HG02763 (cell line): Measurements from ENCODE around the gene TMEM258.
A peak's percentile ranks its signal among the peaks of the same experiment; 100 is the strongest.

Experiments
- ATAC-seq: cut with Tn5 transposase; IDR thresholded peaks from one replicate; pipeline ENCODE4 v1.9.1; 2021; ENCODE audit warnings: mild to moderate bottlenecking, moderate library complexity; ENCODE audit not compliant: unreplicated experiment

The TMEM258 gene

DNA sequence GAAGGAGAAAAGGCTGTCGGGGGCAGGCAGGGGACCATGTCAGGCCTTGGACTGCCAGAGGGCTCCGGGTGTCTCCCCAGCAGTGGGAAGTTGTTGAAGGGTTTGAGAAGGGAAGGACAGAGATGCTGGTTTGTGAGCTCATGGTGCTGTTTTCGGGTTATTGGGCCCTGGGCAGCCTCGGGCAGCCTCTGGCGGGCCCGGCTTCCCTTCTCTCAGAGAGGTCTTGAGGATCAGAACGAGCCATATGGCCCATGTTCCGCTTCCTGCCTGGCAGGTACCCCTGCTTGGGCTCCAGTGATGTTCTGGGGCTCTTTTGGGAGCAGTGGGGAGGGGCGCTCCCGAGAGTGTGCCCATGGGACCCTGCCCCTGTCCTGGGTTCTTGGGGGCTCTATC lies 30.2 kb downstream of the TMEM258 start:
- no peak for ATAC-seq

DNA sequence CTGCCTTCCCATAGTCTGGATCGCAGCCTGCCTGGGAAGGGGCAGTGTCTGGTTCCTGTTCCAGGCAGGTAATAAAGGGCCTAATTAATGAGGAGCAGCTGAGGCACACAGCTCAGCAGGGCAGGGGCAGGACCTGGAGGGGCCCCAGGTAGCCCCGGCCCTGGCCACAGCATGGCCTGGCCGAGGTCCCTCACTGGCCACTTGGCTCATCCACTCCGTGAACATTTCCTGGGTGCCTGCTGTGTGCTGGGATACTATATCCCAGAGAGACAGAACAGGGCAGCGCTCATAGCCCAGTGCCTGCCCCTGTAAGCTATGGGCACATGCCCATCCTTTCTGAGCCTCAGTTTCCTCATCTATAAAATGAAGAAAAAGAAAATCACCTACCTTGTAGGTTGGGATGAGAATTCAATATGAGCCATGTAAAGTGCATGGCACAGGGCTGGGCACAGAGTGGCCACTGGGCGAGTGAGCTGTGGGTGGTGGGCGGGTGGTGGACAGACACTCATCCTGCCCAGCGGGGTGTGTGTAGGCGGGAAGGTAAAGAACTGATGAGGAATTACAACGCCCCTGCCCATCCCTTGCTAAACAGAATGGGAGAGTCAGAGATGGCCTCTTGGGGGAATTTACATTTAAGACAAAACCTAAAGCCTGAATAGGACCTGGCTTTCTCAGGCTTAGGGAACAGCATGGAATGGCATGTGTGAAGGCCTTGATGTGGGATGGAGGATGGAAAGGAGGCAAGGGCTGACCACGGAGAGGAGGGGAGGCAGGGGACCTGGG lies 30.8 kb downstream of the TMEM258 start:
- no peak for ATAC-seq

DNA sequence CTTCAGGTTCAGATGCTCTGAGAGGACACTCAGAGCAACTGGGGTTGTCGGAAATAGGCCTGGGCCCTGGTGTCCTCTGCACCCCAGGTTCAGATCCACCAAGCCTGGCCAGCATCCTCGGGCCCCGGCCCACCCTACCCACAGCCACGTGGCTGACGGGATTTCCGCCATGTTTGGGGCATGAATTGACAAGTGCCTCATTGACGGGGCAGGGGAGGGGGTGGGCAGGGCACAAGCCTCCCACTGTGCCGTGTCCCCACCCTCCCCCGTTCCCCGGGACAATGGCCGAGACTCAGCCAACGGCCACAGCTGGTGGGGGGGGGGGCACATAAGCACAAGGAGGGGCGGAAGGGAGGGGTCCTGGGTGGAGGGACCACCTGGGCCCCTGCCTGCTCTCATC lies 31.5 kb downstream of the TMEM258 start:
- ATAC-seq: no peak

DNA sequence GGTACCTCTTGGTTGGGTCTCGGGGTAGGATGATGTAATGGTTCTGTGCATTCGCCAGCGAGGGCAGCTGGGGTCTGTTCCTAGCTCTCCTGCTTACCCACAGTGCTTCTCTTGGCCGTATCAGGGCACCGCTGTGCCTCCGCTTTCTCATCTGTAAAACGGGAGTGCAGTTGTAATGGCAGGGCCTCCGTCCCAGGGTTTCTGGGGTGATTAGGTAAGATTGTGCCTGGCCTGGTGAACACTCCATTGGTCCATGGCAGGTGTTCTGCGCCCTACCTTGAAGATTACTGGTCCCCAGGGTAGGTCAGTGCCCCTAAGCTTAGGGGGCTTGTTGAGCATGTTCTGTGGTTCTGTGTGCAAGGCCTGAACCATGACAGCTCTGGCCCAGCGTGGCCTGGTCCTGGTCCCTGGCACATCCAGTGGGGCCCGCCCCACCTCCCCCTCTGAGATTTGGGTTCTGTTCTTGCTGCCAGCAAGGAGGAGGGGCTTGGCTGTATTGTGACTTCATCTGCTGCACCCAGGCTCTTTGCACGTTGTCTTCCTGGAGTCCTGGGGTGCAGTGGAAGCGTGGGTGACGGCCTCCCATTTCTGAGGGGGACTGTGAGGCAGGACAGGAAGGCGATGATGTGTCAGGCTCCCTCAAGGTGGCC lies 35.1 kb downstream of the TMEM258 start:
- ATAC-seq: no peak

DNA sequence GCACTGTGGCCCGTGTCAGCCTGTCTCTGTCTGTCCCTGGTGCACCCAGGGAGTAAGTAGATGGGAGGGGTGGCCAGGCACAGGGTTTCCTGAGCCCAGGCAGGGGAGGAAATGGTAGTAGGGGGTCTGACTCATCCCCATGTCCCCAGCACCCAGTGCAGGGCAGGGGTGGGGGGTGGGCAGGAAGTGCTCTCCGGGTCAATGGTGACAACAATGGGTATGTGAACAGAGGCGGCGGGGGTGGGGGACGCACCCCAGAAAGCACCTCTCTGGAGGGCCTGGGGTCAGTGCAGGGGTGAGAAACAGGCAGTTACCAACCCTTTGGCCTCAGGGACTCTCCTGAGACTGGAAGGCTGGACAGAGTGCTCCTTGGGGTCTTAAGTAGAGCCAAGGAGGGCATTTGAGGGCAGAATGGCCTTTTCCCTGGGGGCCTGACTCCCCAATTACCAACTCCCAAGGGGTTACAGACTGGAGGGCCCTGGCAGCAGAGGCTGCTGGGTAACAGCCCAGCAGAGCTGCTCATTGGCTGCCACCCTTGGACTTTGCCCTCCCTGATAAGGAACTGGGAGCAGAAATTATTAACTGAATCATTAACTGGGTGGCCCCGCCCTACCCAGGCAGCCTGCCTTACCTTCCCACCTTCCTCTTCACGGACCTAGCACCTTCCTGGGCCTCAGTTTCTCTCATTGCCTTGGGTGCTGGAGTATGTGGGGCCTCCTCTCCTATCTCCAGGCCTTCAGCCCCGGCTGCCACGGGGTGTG lies 35.8 kb downstream of the TMEM258 start:
- peak; percentile 41 for ATAC-seq

DNA sequence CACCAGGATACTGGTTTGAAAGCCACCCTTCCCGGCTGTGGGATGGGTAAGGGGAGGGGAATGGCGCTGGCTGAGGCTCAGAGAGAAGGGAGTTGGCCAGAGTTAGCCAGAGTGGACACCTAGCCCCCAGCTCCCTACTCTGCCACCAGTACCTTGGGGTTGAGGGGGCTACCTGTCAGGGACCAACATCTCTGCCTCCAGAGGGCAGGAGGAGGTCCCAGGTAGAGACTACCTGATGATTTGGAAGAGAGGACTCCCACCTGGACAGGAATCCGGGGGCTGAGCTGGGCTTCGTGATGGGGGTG lies 36.3 kb downstream of the TMEM258 start:
- ATAC-seq: no peak

DNA sequence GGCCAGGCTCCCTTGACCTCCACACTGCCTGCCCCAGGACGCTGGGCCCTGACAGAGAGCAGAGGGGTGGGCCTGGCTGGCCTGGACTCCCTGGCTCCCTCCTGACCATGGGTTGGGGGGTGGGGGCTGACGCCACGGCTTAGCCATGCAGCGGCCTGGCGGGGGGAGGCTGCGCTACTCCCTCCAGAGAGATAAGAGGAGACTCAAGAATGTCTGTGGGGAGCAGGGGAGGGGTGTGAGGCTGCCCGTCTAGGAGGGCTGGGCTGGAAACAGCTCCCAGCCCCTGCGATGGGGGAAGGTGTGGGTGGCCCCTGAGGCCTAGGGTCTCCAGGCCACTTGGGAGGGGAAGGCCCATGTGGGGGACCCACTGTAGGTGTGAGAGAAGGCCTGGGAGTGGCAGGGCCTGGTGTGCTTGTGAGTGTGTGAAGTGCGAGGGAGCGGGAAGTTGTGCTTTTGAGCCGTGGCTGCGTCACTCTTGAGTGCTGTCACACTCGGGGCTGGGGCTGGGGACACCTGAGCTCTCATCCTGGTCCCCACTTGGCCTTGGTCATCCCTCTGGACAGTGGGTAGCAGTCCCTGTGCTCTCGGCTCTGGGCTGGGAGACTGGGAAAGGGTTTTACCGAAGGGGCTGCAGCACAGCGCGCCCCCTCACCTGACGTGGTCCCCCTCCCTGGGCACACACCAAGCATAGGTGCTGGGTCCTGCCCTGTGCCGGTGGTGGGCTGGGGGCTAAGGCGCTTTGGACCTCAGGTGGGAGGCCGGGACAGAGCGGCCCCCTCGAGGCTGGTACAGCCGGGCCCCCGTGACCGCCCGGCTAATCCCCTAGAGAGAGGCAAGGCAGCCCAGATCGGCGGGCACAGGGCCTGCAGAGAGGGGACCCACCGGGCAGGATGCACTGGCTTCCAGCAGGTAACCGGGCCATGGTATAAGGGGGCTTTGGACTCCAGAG lies 37.6 kb downstream of the TMEM258 start:
- no peak for ATAC-seq

DNA sequence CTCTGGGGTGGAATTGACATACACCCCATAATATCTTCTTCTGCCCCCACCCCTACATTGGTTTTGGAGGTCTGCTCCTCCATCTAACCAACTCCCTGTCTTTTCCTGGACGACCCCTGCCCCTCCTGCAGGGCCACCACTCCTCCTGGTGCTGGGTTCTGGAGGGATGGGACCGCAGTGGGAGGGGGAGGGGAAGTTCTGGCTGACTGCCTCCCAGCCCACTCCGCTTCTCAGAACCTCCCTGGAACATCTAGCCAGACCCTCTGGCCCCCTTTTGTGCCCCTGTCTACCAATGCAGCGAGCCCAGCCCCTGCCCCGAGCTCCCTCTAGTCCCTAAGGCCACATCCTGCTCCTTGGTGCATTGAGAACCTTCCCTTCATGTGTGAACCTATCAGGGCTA lies 38.7 kb downstream of the TMEM258 start:
- ATAC-seq: no peak

DNA sequence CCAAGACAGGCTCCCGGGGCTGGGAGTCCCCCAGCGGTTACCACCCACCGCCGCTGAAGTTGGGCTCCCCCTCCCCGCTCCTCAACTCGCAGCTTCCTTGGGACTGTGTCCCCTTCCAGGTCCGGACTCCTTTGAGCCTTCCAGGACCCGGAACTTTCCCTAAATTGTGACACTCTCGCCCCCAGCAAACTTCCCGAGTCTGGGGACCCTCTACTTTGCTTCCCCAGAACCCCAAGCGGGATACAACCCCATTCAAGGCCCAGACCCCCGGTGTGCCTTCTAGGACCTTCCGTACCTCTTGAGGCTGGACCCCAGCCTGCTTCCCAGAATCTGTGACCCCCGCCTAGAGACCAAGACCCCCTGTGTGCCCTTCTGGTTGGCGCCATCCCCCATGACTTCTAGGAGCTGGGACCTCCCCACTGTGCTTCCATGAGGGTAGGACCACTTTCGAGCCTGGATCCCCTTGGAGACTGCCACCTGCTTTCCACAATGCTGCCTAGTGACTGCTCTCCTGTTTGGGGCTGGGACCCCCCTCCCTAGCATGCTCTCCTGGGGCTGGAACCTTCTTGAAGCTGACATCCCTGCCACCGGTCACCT lies 39.4 kb downstream of the TMEM258 start:
- no peak for ATAC-seq

DNA sequence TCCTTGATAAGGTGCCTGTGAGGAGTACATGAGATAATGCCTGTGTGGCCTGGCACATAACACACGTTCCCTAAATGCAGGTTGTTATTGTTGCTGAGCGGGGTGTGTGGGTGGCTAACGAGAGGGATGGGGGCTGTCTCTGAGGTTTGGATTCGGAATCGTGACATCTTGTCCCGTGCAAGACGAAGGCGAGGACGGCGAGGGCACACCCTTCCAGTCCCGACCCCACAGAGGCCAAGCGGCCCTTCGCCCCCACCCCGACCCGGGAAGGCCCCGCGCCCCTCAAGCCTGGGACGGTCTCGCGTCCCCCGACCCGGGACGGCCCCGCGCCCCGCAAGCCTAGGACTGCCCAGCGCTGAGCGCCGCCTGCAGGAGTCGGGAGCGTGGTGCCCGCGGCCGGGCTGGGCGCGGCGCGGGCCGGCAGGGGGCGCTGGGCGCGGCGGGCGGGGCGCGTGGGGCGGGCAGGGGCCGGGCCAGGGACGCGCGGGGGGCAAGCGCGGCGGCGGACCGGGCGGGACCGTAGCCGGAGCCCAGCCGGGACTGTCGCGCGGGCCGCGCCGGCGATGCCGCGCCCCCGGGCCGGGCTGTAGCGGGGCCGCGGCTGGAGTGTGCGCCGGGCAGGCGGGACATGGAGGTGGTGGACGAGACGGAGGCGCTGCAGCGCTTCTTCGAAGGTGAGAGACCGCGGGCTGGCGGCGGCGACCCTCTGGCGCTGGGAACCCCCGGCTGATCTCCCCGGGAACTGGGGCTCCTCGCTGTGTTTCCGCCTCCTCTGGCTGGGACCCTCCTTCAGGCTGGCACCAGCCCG lies 40.1 kb downstream of the TMEM258 start, which contains the start of gene MYRF:
MYRF (plus strand) TSS at position 520 of the 808 bp plus-strand sequence; CDS start at position 629, 109 bp downstream.
- no peak for ATAC-seq

DNA sequence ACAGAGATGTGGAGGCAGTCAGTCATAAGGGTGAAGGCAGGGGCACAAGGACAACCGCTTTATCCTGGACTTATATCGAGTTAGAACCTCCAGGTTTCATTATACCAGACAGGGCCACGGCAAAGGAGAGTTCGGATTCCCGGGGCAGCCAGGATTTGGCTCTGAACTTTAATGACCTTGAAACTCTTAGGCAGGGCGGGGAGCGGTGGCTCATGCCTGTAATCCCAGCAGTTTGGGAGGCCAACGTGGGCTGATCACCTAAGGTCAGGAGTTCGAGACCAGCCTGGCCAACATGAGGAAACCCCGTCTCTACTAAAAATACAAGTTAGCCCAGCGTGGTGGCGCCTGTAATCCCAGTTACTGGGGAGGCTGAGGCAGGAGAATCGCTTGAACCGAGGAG lies 41.0 kb downstream of the TMEM258 start:
- ATAC-seq: no peak

DNA sequence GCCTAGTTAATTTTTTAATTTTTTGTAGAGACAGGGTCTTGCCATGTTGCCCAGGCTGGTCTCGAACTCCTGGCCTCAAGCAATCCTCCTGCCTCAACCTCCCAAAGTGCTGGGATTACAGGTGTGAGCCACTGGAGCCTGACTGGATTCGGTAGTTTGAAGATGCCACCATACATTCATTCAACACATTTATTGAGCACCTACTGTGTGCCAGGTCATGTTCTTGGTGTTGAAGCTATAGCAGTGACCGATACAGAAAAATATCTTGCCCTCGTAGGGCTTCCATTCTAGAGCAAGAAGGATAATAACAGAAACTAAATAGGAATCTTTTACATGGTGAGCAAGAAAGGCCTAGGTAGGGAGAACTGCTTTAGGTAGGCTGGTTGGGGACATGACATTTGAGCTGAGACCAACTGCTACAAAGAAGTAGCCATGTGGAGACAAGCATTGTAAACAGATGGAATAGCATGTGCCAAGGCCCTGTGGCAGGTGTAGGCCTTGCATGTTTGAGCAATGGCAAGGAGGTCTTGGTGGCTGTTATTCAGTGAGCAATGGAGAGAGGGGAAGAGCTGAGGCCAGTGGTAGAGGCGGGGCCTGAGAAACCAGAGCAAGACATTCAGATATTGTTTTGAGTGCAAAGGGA lies 41.6 kb downstream of the TMEM258 start:
- ATAC-seq: no peak

DNA sequence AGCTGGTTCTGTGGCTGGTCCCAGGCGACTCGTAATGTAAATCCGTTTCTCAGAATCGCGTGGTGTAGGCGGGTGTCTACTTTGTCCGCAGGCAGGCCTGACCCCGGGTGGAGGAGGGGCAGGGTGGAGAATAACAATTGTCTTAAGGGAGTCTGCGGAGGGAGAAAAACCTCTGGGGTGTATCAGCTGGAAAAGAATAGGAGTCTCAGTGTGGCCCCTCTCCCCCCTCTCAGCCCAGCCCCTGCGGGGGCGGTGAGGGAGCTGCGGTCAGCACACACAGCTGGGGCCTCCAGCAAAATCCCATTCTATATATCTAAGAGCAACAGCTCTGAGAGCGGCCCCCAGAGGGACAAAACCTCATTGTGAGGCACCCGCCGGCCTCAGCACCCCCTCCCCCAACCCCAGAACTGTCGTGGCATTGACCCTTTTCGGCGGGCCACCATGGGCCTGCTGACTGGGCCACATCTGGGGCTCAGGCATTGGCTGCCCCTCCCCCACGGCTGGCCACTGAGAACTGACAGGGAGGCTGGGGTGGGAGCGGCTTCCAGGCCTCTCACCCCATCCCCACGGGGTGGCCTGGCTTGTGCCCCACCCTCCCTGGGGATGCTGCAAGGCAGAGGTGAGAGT lies 42.7 kb downstream of the TMEM258 start:
- no peak for ATAC-seq

DNA sequence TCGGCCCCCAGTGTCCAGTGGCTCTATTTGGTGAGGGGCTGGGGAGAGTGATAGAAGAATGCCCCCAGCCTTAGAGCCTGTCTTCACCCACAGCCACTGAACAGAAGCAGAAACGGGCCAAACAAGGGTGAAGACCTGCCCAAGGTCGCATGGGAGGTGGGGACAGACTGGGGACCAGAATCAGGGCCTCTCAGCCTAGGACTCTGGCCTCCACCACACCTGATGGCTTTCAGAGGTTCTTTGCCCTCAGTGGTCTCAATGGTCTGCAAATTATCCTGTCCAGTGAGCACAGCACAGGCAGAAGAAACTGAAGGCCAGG lies 44.5 kb downstream of the TMEM258 start:
- ATAC-seq: no peak

DNA sequence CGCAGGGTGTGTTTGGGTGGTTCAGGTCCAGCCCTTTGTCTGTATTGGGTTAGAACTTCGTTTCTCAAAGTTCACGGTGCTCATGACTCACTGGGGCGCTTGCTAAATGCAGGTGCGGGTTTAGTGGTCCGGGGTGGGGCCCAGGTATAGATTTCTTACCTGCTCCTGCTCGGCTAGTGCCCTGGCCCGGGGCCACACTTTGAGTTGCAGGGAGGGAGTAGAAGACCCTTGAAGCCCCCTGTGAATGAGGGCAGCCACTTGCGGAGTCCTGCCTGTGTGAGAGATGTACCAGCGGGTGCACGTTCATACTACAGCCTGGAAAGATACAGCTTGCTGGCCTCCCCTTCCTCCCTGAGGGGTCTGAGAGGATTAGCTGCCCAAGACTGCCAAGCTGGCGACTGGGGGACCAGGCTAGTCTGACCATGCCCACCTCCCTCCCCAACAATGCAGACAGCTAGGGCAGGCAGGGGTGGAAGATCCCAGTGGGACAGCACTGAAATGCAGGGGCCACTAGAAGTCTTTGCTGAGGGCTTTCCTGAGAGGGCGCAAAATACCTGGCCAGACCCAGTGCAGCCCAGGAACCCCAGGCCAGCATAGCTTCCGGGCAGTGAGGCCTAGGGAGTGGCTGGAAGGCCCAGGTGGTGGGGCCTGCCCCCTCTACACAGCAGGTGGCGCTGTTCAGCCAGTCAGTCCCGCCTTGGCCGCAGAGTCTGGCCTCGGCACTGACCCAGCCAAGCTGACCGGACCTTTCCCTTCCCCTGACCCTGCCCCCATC lies 45.0 kb downstream of the TMEM258 start:
- ATAC-seq: peak; percentile 54

DNA sequence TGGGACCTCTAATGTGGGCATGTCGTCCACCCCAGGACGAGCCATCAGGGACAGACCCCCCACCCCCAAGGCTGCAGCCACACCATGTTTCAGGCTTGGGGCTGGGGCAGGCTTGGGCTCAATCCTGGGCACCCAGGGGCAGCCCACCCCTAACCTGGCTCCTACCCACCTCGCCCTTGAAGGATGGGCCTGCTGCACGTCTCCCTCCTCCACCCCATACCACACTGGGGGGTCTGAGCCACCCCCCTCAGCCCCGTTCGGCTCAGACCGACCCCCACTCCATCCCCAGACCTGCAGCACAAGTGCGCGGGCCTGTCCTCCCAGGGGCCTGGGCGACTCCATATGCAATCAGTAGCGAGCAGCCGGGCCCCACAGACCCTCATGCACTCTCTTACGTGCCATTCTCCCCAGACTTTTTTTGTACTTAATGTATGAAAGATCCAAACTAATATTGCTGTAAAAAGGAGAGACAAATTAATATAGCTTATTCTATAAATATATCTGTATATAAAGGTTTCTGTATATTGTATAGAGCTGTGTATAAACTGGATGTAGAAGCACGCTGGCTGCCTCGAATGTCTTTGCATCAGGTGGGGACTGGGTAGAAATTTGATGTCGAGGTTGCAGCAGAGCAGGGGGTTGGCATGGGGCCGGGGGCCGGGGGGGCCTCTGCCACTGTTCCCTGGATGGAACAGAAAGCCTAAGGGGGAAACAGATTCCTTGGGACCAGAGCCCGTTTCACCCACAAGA lies 45.8 kb downstream of the TMEM258 start:
- ATAC-seq: no peak

DNA sequence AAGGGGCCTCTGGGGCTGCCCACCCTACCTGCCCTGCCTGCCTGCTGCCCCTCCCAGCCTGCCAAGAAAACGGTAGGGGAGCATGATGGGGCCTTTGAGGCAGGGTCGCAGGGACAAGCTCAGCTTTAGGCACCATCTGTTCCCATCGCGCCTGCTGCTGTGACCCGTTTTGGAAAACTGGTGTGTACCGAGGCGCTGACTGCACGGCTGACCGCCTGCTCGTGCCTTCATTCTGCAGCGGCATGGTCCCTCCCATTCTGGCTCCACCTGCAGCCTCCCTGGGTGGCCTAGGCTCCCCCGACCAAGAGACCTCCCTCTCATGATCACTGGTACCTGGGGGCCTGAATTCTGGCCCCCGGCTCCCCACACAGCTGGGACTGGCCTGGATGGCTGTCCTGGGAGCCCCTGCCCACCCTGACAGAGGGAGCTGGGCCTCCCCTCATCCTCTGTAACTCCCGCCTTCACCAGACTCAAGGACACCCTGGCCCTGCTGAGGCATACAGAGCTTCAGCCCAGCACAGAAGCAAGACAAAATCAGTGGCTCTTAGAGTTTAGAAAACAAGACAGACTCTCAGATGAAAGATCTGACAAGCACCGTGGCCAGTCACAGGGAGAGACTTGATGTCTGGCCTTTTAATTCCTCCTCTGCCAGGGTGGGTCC lies 46.5 kb downstream of the TMEM258 start:
- no peak for ATAC-seq
